Urinary bladder (tissue), 2 donors: ENCODE results near the gene FAM168B. TPM values are rescaled to one million over a fixed set of nuclear protein-coding genes. Genes with fewer than 3 reads are reported as not detected.

Experiments used
- polyA plus RNA-seq: library from polyadenylated mRNA; stranded (reverse); fragments of 200-250 nt; gene quantifications from one replicate; pipeline ENCODE4 v1.2.3, GENCODE V29; 2013
- total RNA-seq: library from RNA; depleted of rRNA; stranded (reverse); fragments of >200 nt; gene quantifications from one replicate; pipeline ENCODE4 v1.2.3, GENCODE V29; 2014
- donor health status: healthy.

FAM168B gene
- total and polyA plus RNA-seq, 2 donors = 71.9 to 120 TPM

Other genes starting within 250 kb of the FAM168B start
- gene PLEKHB2, start 11.9 kb upstream of the FAM168B start, total RNA-seq = 40.4 TPM
- gene PLEKHB2, start 11.9 kb upstream of the FAM168B start, polyA plus RNA-seq = 27.1 TPM
- not detected for gene POTEE, start 116.1 kb upstream of the FAM168B start, total RNA-seq
- gene POTEE, start 116.1 kb upstream of the FAM168B start, polyA plus RNA-seq = not detected